A673 (cell line): Measurements from ENCODE around the gene CEP78. TPM values are rescaled to one million over a fixed set of nuclear protein-coding genes. Genes with fewer than 3 reads are reported as not detected.

Experiments
- BruUV-seq: library from RNA; stranded (reverse); fragments of 400-500 nt; replicated peaks from 2 replicates; lab custom pipeline; 2021; lab: Mats Ljungman, UMichigan
- CTCF ChIA-PET: fragments of 300-600 bp; sonication (Branson Sonifier 250); formaldehyde crosslinking; loops from one replicate; lab custom pipeline; 2022; ENCODE audit warnings: antibody characterized with exemption; lab: Charles Lee
- POLR2A ChIA-PET: fragments of 300-600 bp; sonication (Branson Sonifier 250); formaldehyde crosslinking; loops from one replicate; lab custom pipeline; 2022; ENCODE audit warnings: antibody characterized with exemption; ENCODE audit not compliant: low non-redundant PET; lab: Charles Lee
- DNase-seq: peaks from one replicate; pipeline ENCODE4 v3.0.0-alpha.2; 2015; ENCODE audit warnings: low spot score
- H3K27ac ChIP-seq: fragments of 200-600 bp; sonication (generic); 2 replicates; pipeline ENCODE4 v1.5.1; 2016; ENCODE audit warnings: mixed run types, low read depth, mild to moderate bottlenecking, mixed read lengths, antibody characterized with exemption, low read length; ENCODE audit not compliant: poor library complexity, severe bottlenecking
- H3K27me3 ChIP-seq: fragments of 200-600 bp; sonication (generic); replicated peaks from 2 replicates; pipeline ENCODE4 v1.6.1; 2017; ENCODE audit warnings: mixed run types, low read depth, mild to moderate bottlenecking, mixed read lengths, antibody characterized with exemption, low read length; ENCODE audit not compliant: insufficient read depth, poor library complexity
- H3K36me3 ChIP-seq: fragments of 200-600 bp; sonication (generic); 2 replicates; pipeline ENCODE4 v1.6.1; 2016; ENCODE audit warnings: mixed run types, mild to moderate bottlenecking, mixed read lengths, antibody characterized with exemption, low read length; ENCODE audit not compliant: insufficient read depth, poor library complexity, severe bottlenecking
- H3K4me1 ChIP-seq: fragments of 200-600 bp; sonication (generic); 2 replicates; pipeline ENCODE4 v1.6.1; 2017; ENCODE audit warnings: mixed run types, mild to moderate bottlenecking, mixed read lengths, antibody characterized with exemption, low read length; ENCODE audit not compliant: insufficient read depth, poor library complexity, severe bottlenecking
- H3K4me3 ChIP-seq: fragments of 200-600 bp; sonication (generic); 2 replicates; pipeline ENCODE4 v1.5.1; 2016; ENCODE audit warnings: low read depth, mixed run types, mild to moderate bottlenecking, mixed read lengths, low read length; ENCODE audit not compliant: poor library complexity, severe bottlenecking
- H3K9me3 ChIP-seq: fragments of 200-600 bp; sonication (generic); 2 replicates; pipeline ENCODE4 v1.6.1; 2016; ENCODE audit warnings: mixed run types, low read depth, mild to moderate bottlenecking, mixed read lengths, antibody characterized with exemption, low read length; ENCODE audit not compliant: poor library complexity, severe bottlenecking
- CTCF ChIP-seq: fragments of 300-800, 200-600 bp; sonication (generic); conservative IDR thresholded peaks from 2 replicates; pipeline ENCODE4 v1.5.1; 2017; ENCODE audit warnings: low read depth, mild to moderate bottlenecking, antibody characterized with exemption, low read length, moderate library complexity, mixed read lengths
- EZH2 ChIP-seq: fragments of 200-600 bp; sonication (generic); IDR thresholded peaks from 2 replicates; pipeline ENCODE4 v1.6.1; 2017; ENCODE audit warnings: borderline replicate concordance, low read depth, mild to moderate bottlenecking, mixed read lengths, antibody characterized with exemption, low read length; ENCODE audit not compliant: poor library complexity, severe bottlenecking
- intact Hi-C: fragments of 100-400 bp; cut with micrococcal nuclease; formaldehyde crosslinking; loops from one replicate; pipeline ENCODE4 v1.10.0; 2022; ENCODE audit not compliant: unreplicated experiment
- total RNA-seq: library from RNA; stranded (reverse); gene quantifications from 2 replicates; pipeline ENCODE4 v1.2.3, GENCODE V29; 2021

Gene CEP78
- total RNA-seq, 1 experiment from 2014 or later: 65.9 TPM

GRCh38 chr9:78289474-78289873 lies 53.6 kb downstream of the CEP78 start:
- DNase-seq: no peak
- intact Hi-C loops: no loop called here
- no peak for TF ChIP-seq CTCF
- no peak for TF ChIP-seq EZH2
- Histone ChIP-seq H3K9me3 (no peaks in the 10 kb centered on the region), H3K27ac (no peak overlapping the region), H3K27me3 (no peaks in the 10 kb centered on the region), H3K36me3 (no peaks in the 10 kb centered on the region), H3K4me1 (no peaks in the 10 kb centered on the region), H3K4me3 (no peak overlapping the region)
- ChIA-PET CTCF (no interaction called here), POLR2A (no interaction called here)
- BruUV-seq: no TSS peak

GRCh38 chr9:78291240-78291925 lies 55.5 kb downstream of the CEP78 start:
- Histone ChIP-seq H3K27me3 (no peaks in the 10 kb centered on the region), H3K9me3 (no peaks in the 10 kb centered on the region), H3K4me1 (peaks cover 10% of the 10 kb centered on the region), H3K4me3 (no peak overlapping the region), H3K27ac (no peak overlapping the region), H3K36me3 (no peaks in the 10 kb centered on the region)
- no TSS peak for BruUV-seq
- intact Hi-C loops: no loop called here
- no peak for DNase-seq
- TF ChIP-seq CTCF (no peak), EZH2 (no peak)
- ChIA-PET CTCF (no interaction called here), POLR2A (no interaction called here)

- TF ChIP-seq EZH2: no peak
- TF ChIP-seq CTCF: no peak
- POLR2A ChIA-PET: no interaction called here
- H3K27me3 ChIP-seq: no peaks in the 10 kb centered on the region
- BruUV-seq: no TSS peak
- no peak overlapping the region for H3K27ac ChIP-seq
- CTCF ChIA-PET: no interaction called here
- no peaks in the 10 kb centered on the region for H3K36me3 ChIP-seq
- no peak for DNase-seq
- intact Hi-C loops: no loop called here
- peaks cover 10% of the 10 kb centered on the region for H3K4me1 ChIP-seq
- H3K4me3 ChIP-seq: no peak overlapping the region
- H3K9me3 ChIP-seq: no peaks in the 10 kb centered on the region
These were observed 56.2 kb downstream of the CEP78 start for GRCh38 chr9:78292026-78292425.
